BJ (cell line): Measurements from ENCODE around the gene AP3B2. TPM values are rescaled to one million over a fixed set of nuclear protein-coding genes. Genes with fewer than 3 reads are reported as not detected.
"Not testable (repeated sequence)": the region's sequence is repeated elsewhere in the genome, so short reads cannot be mapped to it uniquely, and the experiment has no call there.

Experiments
- CTCF ChIA-PET: fragments of 350-600 bp; formaldehyde crosslinking; extraction: SDS; loops from one replicate; lab custom pipeline; 2021; ENCODE audit warnings: antibody characterized with exemption, inconsistent platforms; lab: Yijun Ruan, JAX
- POLR2A ChIA-PET: fragments of 300-600 bp; sonication (Branson Sonifier 250); formaldehyde crosslinking; extraction: SDS; loops from one replicate; lab custom pipeline; 2021; ENCODE audit warnings: antibody characterized with exemption; lab: Charles Lee
- DNase-seq: peaks from one replicate; pipeline ENCODE4 v3.0.0-alpha.2; 2011; ENCODE audit warnings: low read depth
- H3K27me3 ChIP-seq: 2 replicates; pipeline ENCODE4 v1.6.0; 2011; ENCODE audit warnings: low read length; ENCODE audit not compliant: control insufficient read depth, insufficient read depth
- H3K36me3 ChIP-seq: 2 replicates; pipeline ENCODE4 v1.5.1; 2011; ENCODE audit warnings: low read length; ENCODE audit not compliant: control insufficient read depth, insufficient read depth
- H3K4me3 ChIP-seq: 2 replicates; pipeline ENCODE4 v1.5.1; 2011; ENCODE audit warnings: low read depth, mild to moderate bottlenecking, control low read depth, low read length
- CTCF ChIP-seq: IDR thresholded peaks from 2 replicates; pipeline ENCODE4 v1.5.1; 2011; ENCODE audit warnings: low read depth, mild to moderate bottlenecking, control low read depth, inconsistent platforms, low read length, moderate library complexity; ENCODE audit not compliant: insufficient read depth
- polyA plus RNA-seq: library from polyadenylated mRNA; depleted of rRNA; stranded (reverse); fragments of >200 nt; gene quantifications from 2 replicates; pipeline ENCODE4 v1.2.3, GENCODE V29; 2011

The AP3B2 gene
- polyA plus RNA-seq, 1 experiment: 0.54 TPM

- H3K4me3 ChIP-seq: peak within 1 kb of the TSS; percentile 47
- POLR2A ChIA-PET: no interaction called here
- no peak for TF ChIP-seq CTCF
- CTCF ChIA-PET: no interaction called here
- H3K36me3 ChIP-seq: no peaks in the 10 kb centered on the region
- DNase-seq: no peak
- peaks cover 17% of the 10 kb centered on the region for H3K27me3 ChIP-seq
Observed at GRCh38 chr15:82647045-82647834, 62.4 kb downstream of the AP3B2 start, which contains the start of gene CPEB1. TSS of gene CPEB1 (minus strand) at chr15:82647363. CDS start at chr15:82628459, 18,904 bp downstream.

GRCh38 chr15:82646250-82647044 lies 63.2 kb downstream of the AP3B2 start:
- DNase-seq: no peak
- no peaks in the 10 kb centered on the region for H3K36me3 ChIP-seq
- POLR2A ChIA-PET: no interaction called here
- peak overlapping the region; percentile 47; the same call in 1 of the 2 replicates for H3K4me3 ChIP-seq
- CTCF ChIA-PET: no interaction called here
- H3K27me3 ChIP-seq: peaks cover 17% of the 10 kb centered on the region
- TF ChIP-seq CTCF: no peak

- CTCF ChIA-PET, H3K36me3 ChIP-seq, DNase-seq, H3K4me3 ChIP-seq, POLR2A ChIA-PET: not testable (repeated sequence)
- H3K27me3 ChIP-seq: peaks cover 17% of the 10 kb centered on the region
Observed at GRCh38 chr15:82644967-82645852, 64.5 kb downstream of the AP3B2 start.

DNA sequence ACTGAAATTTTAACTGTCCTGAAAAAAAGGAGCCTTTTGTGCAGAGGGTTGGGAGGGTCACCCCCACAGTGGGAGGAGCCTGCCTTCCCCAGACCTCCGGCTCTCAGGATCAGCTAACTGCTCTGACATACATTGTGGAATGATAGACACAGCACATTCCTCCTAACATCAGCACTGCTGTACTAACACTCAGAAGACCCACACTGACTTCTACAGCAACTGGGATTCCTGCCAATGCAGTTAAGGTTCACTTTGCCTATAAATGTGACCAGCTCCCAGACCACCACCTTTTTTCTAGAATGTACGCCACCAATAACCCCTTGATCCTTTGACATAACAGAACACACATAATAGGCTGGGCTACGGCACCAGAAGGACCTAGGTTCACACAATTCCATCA lies 65.7 kb downstream of the AP3B2 start:
- no peak for TF ChIP-seq CTCF
- ChIA-PET CTCF (interaction anchor here (0.6 to 0.7 kb wide), 2 partner anchors 36 to 67 kb away, joined by 3 to 4 read pairs; no protein-coding TSS in a partner anchor), POLR2A (no interaction called here)
- H3K27me3 ChIP-seq: peaks cover 14% of the 10 kb centered on the region
- H3K4me3 ChIP-seq: no peak overlapping the region
- no peak for DNase-seq
- H3K36me3 ChIP-seq: no peaks in the 10 kb centered on the region

- no peak overlapping the region for H3K4me3 ChIP-seq
- CTCF ChIA-PET: interaction anchor here (0.9 kb wide), 1 partner anchor 18 kb away, joined by 3 read pairs; no protein-coding TSS in a partner anchor
- H3K36me3 ChIP-seq: no peaks in the 10 kb centered on the region
- DNase-seq: no peak
- peaks cover 12% of the 10 kb centered on the region for H3K27me3 ChIP-seq
- POLR2A ChIA-PET: no interaction called here
- TF ChIP-seq CTCF: no peak
Observed at GRCh38 chr15:82642656-82643055, 67.0 kb downstream of the AP3B2 start.
